Loucy (cell line): Measurements from ENCODE around the gene SIM2.

Experiments
- CTCF ChIP-seq: fragments of 200-600 bp; sonication (generic); conservative IDR thresholded peaks from 2 replicates; pipeline ENCODE4 v1.5.1; 2014; ENCODE audit warnings: mild to moderate bottlenecking, antibody characterized with exemption, low read length
- EZH2phosphoT487 ChIP-seq: fragments of 200-600 bp; IDR thresholded peaks from 2 replicates; pipeline ENCODE4 v1.6.1; 2018; ENCODE audit warnings: antibody characterized with exemption, mild to moderate bottlenecking, moderate library complexity, borderline replicate concordance

GRCh38 chr21:36665806-36666205, 33.1 kb upstream of the SIM2 start:
- TF ChIP-seq CTCF (no peak), EZH2phosphoT487 (no peak)
